ENCODE results near the gene CELF4.

DNA sequence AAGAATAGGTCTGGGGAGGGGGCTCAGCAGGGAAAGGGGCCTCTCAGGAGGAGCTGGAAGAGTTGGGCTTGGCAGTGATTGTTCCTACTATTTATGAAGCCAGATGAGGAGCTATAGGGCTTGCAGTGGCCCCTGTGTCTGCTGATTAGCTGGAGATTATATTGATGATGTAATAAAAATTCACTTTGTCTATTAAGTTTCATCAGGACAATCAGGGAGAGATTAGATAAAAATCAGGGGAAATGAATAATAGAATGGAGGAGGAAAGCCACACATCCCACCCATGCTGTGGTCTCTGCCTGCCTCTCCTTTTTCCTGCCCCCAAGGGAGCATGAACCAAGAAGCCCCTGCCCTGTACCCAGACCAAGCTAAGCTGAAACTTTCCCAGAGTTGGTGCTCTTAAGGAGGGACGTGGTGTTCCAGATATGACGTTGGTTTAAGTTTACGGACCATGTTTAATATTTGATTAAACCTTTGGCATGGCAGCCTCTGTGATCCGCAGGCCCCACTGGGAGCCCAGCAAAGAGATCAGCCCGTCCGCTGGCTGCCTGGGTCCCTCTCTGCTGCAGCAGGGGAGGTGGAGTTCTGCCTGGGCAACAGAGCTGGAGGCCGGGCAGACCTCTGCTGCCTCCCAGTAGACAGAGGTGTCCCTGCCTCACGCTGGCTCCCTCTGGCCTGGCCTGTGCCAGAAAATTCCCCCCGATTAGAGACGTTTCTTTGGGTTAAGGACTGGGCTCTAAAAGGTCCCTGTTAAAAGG is 15.3 kb downstream of the CELF4 start:
- TF ChIP-seq, protein P1, sequence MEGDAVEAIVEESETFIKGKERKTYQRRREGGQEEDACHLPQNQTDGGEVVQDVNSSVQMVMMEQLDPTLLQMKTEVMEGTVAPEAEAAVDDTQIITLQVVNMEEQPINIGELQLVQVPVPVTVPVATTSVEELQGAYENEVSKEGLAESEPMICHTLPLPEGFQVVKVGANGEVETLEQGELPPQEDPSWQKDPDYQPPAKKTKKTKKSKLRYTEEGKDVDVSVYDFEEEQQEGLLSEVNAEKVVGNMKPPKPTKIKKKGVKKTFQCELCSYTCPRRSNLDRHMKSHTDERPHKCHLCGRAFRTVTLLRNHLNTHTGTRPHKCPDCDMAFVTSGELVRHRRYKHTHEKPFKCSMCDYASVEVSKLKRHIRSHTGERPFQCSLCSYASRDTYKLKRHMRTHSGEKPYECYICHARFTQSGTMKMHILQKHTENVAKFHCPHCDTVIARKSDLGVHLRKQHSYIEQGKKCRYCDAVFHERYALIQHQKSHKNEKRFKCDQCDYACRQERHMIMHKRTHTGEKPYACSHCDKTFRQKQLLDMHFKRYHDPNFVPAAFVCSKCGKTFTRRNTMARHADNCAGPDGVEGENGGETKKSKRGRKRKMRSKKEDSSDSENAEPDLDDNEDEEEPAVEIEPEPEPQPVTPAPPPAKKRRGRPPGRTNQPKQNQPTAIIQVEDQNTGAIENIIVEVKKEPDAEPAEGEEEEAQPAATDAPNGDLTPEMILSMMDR (IDR thresholded peaks at IDR 0.05; ENCODE audit: insufficient read depth, low read length): no peak
- TF ChIP-seq POLR2AphosphoS5 (IDR thresholded peaks at IDR 0.05; ENCODE audit: low read depth) (no peak), GABPA (IDR thresholded peaks at IDR 0.05; ENCODE audit: low read depth) (no peak), SPI1 (IDR thresholded peaks at IDR 0.05; ENCODE audit: borderline replicate concordance, low read depth) (no peak)
- TF ChIP-seq, protein P2, sequence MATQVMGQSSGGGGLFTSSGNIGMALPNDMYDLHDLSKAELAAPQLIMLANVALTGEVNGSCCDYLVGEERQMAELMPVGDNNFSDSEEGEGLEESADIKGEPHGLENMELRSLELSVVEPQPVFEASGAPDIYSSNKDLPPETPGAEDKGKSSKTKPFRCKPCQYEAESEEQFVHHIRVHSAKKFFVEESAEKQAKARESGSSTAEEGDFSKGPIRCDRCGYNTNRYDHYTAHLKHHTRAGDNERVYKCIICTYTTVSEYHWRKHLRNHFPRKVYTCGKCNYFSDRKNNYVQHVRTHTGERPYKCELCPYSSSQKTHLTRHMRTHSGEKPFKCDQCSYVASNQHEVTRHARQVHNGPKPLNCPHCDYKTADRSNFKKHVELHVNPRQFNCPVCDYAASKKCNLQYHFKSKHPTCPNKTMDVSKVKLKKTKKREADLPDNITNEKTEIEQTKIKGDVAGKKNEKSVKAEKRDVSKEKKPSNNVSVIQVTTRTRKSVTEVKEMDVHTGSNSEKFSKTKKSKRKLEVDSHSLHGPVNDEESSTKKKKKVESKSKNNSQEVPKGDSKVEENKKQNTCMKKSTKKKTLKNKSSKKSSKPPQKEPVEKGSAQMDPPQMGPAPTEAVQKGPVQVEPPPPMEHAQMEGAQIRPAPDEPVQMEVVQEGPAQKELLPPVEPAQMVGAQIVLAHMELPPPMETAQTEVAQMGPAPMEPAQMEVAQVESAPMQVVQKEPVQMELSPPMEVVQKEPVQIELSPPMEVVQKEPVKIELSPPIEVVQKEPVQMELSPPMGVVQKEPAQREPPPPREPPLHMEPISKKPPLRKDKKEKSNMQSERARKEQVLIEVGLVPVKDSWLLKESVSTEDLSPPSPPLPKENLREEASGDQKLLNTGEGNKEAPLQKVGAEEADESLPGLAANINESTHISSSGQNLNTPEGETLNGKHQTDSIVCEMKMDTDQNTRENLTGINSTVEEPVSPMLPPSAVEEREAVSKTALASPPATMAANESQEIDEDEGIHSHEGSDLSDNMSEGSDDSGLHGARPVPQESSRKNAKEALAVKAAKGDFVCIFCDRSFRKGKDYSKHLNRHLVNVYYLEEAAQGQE (IDR thresholded peaks at IDR 0.05; ENCODE audit: insufficient replicate concordance, low read depth): no peak
